WTC11 (cell line): ENCODE measurements around the gene ARID1A. TPM values are rescaled to one million over a fixed set of nuclear protein-coding genes. Genes with fewer than 3 reads are reported as not detected.

Experiments used
- ATAC-seq: fragments of 200-7000 bp; cut with Tn5 transposase; 2 replicates; pipeline ENCODE4 v1.10.0; 2021; ENCODE audit warnings: mild to moderate bottlenecking, moderate library complexity
- CTCF ChIA-PET: fragments of 300-600 bp; sonication (Branson Sonifier 250); formaldehyde crosslinking; loops from one replicate; lab custom pipeline; 2021; ENCODE audit warnings: antibody characterized with exemption; lab: Charles Lee
- POLR2A ChIA-PET: fragments of 350-600 bp; sonication (Branson Sonifier 250); formaldehyde crosslinking; loops from one replicate; lab custom pipeline; 2021; ENCODE audit warnings: antibody characterized with exemption; lab: Charles Lee
- DNase-seq: peaks from one replicate; pipeline ENCODE4 v3.0.0; 2021; ENCODE audit warnings: low spot score
- H3K27ac Mint-ChIP-seq: 2 replicates; pipeline ENCODE4 v1.8.0; 2021; ENCODE audit warnings: mixed read lengths
- H3K27me3 Mint-ChIP-seq: 2 replicates; pipeline ENCODE4 v1.8.0; 2021; ENCODE audit warnings: low read depth, mild to moderate bottlenecking, moderate library complexity, mixed read lengths
- H3K36me3 Mint-ChIP-seq: 2 replicates; pipeline ENCODE4 v1.8.0; 2021; ENCODE audit warnings: mixed read lengths
- H3K4me1 Mint-ChIP-seq: 2 replicates; pipeline ENCODE4 v1.8.0; 2022; ENCODE audit warnings: mixed read lengths
- H3K4me3 Mint-ChIP-seq: 2 replicates; pipeline ENCODE4 v1.8.0; 2021; ENCODE audit warnings: mild to moderate bottlenecking, moderate library complexity, mixed read lengths
- H3K9me3 Mint-ChIP-seq: 2 replicates; pipeline ENCODE4 v1.8.0; 2021; ENCODE audit warnings: mixed read lengths
- ATF6 ChIP-seq: sonication (generic); formaldehyde crosslinking; IDR thresholded peaks from 2 replicates; pipeline ENCODE4 v1.8.1; 2023; ENCODE audit warnings: mild to moderate bottlenecking, missing genetic modification reagents
- GABPB1 ChIP-seq: sonication (generic); formaldehyde crosslinking; IDR thresholded peaks from 2 replicates; pipeline ENCODE4 v1.8.1; 2023; ENCODE audit warnings: mild to moderate bottlenecking, missing genetic modification reagents
- IRF1 ChIP-seq: sonication (generic); formaldehyde crosslinking; IDR thresholded peaks from 2 replicates; pipeline ENCODE4 v1.8.0; 2023; ENCODE audit warnings: missing genetic modification reagents
- JUN ChIP-seq: sonication (generic); formaldehyde crosslinking; IDR thresholded peaks from 2 replicates; pipeline ENCODE4 v1.8.0; 2023; ENCODE audit warnings: mild to moderate bottlenecking, missing genetic modification reagents
- NFE2L1 ChIP-seq: sonication (generic); formaldehyde crosslinking; IDR thresholded peaks from 2 replicates; pipeline ENCODE4 v1.8.1; 2023; ENCODE audit warnings: missing genetic modification reagents
- NFYB ChIP-seq: sonication (generic); formaldehyde crosslinking; conservative IDR thresholded peaks from 2 replicates; pipeline ENCODE4 v1.8.0; 2022; ENCODE audit warnings: low read depth, missing genetic modification reagents
- NR1H2 ChIP-seq: sonication (generic); formaldehyde crosslinking; IDR thresholded peaks from 2 replicates; pipeline ENCODE4 v1.9.0; 2021; ENCODE audit warnings: mild to moderate bottlenecking, moderate library complexity, missing genetic modification reagents
- NR2C2 ChIP-seq: sonication (generic); formaldehyde crosslinking; IDR thresholded peaks from 2 replicates; pipeline ENCODE4 v1.8.0; 2022; ENCODE audit warnings: mild to moderate bottlenecking, missing genetic modification reagents
- OVOL2 ChIP-seq: fragments of 250-450 bp; sonication (Bioruptor Pico); IDR thresholded peaks from 2 replicates; pipeline ENCODE4 v1.9.0; 2021; ENCODE audit warnings: mild to moderate bottlenecking, borderline replicate concordance
- SMAD3 ChIP-seq: sonication (generic); formaldehyde crosslinking; IDR thresholded peaks from 2 replicates; pipeline ENCODE4 v1.8.0; 2022; ENCODE audit warnings: missing genetic modification reagents, mild to moderate bottlenecking, borderline replicate concordance
- STAT6 ChIP-seq: sonication (generic); formaldehyde crosslinking; conservative IDR thresholded peaks from 2 replicates; pipeline ENCODE4 v1.8.1; 2023; ENCODE audit warnings: mild to moderate bottlenecking, low read depth, missing genetic modification reagents, moderate library complexity
- TEAD1 ChIP-seq: sonication (generic); formaldehyde crosslinking; IDR thresholded peaks from 2 replicates; pipeline ENCODE4 v1.8.0; 2022; ENCODE audit warnings: mild to moderate bottlenecking, missing genetic modification reagents
- TEAD4 ChIP-seq: sonication (generic); formaldehyde crosslinking; IDR thresholded peaks from 2 replicates; pipeline ENCODE4 v1.8.0; 2022; ENCODE audit warnings: mild to moderate bottlenecking, missing genetic modification reagents
- ZNF263 ChIP-seq: sonication (generic); formaldehyde crosslinking; IDR thresholded peaks from 2 replicates; pipeline ENCODE4 v1.8.1; 2022; ENCODE audit warnings: low read depth, mild to moderate bottlenecking, moderate library complexity, missing genetic modification reagents
- ZNF396 ChIP-seq: fragments of 250-450 bp; sonication (Bioruptor Pico); IDR thresholded peaks from 2 replicates; pipeline ENCODE4 v1.8.0; 2021; ENCODE audit warnings: mild to moderate bottlenecking, moderate library complexity, borderline replicate concordance
- total RNA-seq: library from RNA; stranded (reverse); gene quantifications from 3 replicates; pipeline ENCODE4 v1.2.3, GENCODE V29; 2021
- TF ChIP-seq, protein P1 (sequence below): fragments of 250-450 bp; sonication (Bioruptor Pico); IDR thresholded peaks from 2 replicates; pipeline ENCODE4 v1.9.0; 2021; ENCODE audit warnings: mild to moderate bottlenecking
- TF ChIP-seq, protein P2 (sequence below): sonication (generic); formaldehyde crosslinking; IDR thresholded peaks from 2 replicates; pipeline ENCODE4 v1.8.1; 2022; ENCODE audit warnings: missing genetic modification reagents, borderline replicate concordance
- TF ChIP-seq, protein P3 (sequence below): sonication (generic); formaldehyde crosslinking; IDR thresholded peaks from 2 replicates; pipeline ENCODE4 v1.8.1; 2022; ENCODE audit warnings: low read depth, missing genetic modification reagents, borderline replicate concordance
- TF ChIP-seq, protein P4 (sequence below): sonication (generic); formaldehyde crosslinking; conservative IDR thresholded peaks from 2 replicates; pipeline ENCODE4 v1.8.1; 2022; ENCODE audit warnings: mild to moderate bottlenecking, missing genetic modification reagents
- TF ChIP-seq, protein P5 (sequence below): fragments of 250-450 bp; sonication (Bioruptor Pico); IDR thresholded peaks from 2 replicates; pipeline ENCODE4 v1.9.0; 2021; ENCODE audit warnings: moderate library complexity, mild to moderate bottlenecking, inconsistent platforms, borderline replicate concordance
- TF ChIP-seq, protein P6 (sequence below): sonication (generic); formaldehyde crosslinking; IDR thresholded peaks from 2 replicates; pipeline ENCODE4 v1.8.0; 2022; ENCODE audit warnings: mild to moderate bottlenecking, missing genetic modification reagents

ARID1A gene
- total RNA-seq, 1 experiment from 2014 or later, result 98.0 TPM

DNA sequence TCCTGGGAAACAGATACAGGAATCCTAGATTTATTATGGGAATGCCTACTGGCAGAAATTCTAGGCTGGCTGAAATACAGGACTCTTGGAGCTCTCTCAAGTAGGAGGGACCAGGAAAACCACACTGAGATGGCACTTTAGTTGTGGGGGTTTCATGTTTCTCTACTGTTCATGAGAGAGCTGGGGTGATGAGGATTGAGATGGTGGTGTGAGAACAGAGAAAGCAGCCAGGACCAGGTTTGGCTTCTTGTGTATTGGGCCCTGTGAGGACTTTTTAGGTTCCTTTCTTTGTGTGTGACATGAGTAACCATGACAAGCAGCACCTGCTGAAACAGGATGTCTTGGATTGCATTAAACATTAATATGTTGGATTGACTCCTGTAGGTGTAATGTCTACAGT is 4.9 kb downstream of the ARID1A start (continued):
- TF ChIP-seq, protein P1, sequence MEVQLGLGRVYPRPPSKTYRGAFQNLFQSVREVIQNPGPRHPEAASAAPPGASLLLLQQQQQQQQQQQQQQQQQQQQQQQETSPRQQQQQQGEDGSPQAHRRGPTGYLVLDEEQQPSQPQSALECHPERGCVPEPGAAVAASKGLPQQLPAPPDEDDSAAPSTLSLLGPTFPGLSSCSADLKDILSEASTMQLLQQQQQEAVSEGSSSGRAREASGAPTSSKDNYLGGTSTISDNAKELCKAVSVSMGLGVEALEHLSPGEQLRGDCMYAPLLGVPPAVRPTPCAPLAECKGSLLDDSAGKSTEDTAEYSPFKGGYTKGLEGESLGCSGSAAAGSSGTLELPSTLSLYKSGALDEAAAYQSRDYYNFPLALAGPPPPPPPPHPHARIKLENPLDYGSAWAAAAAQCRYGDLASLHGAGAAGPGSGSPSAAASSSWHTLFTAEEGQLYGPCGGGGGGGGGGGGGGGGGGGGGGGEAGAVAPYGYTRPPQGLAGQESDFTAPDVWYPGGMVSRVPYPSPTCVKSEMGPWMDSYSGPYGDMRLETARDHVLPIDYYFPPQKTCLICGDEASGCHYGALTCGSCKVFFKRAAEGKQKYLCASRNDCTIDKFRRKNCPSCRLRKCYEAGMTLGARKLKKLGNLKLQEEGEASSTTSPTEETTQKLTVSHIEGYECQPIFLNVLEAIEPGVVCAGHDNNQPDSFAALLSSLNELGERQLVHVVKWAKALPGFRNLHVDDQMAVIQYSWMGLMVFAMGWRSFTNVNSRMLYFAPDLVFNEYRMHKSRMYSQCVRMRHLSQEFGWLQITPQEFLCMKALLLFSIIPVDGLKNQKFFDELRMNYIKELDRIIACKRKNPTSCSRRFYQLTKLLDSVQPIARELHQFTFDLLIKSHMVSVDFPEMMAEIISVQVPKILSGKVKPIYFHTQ (CRISPR knock-in tag), result no peak
- TF ChIP-seq SMAD3 (CRISPR knock-in tag) (no peak), OVOL2 (CRISPR knock-in tag) (no peak)

DNA sequence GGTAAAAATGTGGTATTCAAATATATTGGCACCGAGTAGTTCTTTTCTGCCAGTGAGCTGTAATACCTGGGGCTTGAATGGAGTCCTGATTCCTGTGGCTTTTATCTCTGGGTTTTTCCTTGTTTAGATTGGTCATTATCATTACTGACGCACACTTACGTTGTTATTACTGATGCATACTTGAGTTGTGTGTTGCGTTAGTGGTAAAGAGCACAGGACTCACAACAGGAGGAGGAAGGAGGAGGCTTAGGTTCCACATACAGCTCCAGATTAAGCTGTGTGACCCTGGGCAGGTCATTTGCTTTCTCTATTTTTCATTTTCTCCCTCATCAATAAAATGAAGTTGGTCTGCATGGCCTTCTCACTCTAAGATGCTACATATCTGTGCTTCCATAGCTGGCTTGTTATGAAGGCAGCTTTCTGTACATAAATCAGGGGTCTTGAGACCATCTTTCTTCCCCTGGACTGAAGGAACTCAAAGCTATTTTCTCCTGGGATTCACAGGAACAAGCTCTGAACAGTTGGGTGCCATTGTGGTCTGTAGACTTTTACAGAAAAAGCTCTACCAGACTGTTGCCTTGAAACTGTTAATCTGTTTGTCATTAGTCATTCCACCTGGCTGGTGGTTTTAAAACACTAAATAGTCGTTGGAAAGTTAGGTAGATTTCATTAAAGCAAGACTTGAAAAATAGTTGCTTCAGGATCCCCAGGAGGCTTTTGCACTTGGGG is 5.6 kb downstream of the ARID1A start:
- ChIA-PET CTCF (interaction anchor here (0.5 to 2.1 kb wide), 9 partner anchors 8 to 163 kb away, joined by 3 to 13 read pairs (median 5); no protein-coding TSS in a partner anchor), POLR2A (interaction anchor here (4.1 kb wide), 1 partner anchor 9 kb away, joined by 18 read pairs; no protein-coding TSS in a partner anchor)
- H3K36me3 Mint-ChIP-seq, result no peaks in the 10 kb centered on the region
- H3K4me3 Mint-ChIP-seq, result no peak overlapping the region
- H3K4me1 Mint-ChIP-seq, result peaks cover 21% of the 10 kb centered on the region
- no peak for ATAC-seq
- no peak overlapping the region for H3K27ac Mint-ChIP-seq
- no peaks in the 10 kb centered on the region for H3K9me3 Mint-ChIP-seq
- no peak for DNase-seq
- no peaks in the 10 kb centered on the region for H3K27me3 Mint-ChIP-seq
- TF ChIP-seq, protein P2, sequence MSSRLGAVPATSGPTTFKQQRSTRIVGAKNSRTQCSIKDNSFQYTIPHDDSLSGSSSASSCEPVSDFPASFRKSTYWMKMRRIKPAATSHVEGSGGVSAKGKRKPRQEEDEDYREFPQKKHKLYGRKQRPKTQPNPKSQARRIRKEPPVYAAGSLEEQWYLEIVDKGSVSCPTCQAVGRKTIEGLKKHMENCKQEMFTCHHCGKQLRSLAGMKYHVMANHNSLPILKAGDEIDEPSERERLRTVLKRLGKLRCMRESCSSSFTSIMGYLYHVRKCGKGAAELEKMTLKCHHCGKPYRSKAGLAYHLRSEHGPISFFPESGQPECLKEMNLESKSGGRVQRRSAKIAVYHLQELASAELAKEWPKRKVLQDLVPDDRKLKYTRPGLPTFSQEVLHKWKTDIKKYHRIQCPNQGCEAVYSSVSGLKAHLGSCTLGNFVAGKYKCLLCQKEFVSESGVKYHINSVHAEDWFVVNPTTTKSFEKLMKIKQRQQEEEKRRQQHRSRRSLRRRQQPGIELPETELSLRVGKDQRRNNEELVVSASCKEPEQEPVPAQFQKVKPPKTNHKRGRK (CRISPR knock-in tag), result no peak
- TF ChIP-seq NFYB (no peak), ATF6 (CRISPR knock-in tag) (no peak), STAT6 (no peak), ZNF396 (CRISPR knock-in tag) (no peak), JUN (CRISPR knock-in tag) (no peak), TEAD1 (no peak), NFE2L1 (no peak), IRF1 (CRISPR knock-in tag) (no peak), ZNF263 (CRISPR knock-in tag) (no peak), NR2C2 (CRISPR knock-in tag) (no peak), TEAD4 (CRISPR knock-in tag) (no peak), GABPB1 (CRISPR knock-in tag) (no peak), NR1H2 (no peak)
- TF ChIP-seq, protein P3, sequence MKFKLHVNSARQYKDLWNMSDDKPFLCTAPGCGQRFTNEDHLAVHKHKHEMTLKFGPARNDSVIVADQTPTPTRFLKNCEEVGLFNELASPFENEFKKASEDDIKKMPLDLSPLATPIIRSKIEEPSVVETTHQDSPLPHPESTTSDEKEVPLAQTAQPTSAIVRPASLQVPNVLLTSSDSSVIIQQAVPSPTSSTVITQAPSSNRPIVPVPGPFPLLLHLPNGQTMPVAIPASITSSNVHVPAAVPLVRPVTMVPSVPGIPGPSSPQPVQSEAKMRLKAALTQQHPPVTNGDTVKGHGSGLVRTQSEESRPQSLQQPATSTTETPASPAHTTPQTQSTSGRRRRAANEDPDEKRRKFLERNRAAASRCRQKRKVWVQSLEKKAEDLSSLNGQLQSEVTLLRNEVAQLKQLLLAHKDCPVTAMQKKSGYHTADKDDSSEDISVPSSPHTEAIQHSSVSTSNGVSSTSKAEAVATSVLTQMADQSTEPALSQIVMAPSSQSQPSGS, result no peak
- TF ChIP-seq, protein P4, sequence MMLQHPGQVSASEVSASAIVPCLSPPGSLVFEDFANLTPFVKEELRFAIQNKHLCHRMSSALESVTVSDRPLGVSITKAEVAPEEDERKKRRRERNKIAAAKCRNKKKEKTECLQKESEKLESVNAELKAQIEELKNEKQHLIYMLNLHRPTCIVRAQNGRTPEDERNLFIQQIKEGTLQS (CRISPR knock-in tag), result no peak
- TF ChIP-seq, protein P5, sequence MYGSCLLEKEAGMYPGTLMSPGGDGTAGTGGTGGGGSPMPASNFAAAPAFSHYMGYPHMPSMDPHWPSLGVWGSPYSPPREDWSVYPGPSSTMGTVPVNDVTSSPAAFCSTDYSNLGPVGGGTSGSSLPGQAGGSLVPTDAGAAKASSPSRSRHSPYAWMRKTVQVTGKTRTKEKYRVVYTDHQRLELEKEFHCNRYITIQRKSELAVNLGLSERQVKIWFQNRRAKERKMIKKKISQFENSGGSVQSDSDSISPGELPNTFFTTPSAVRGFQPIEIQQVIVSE (CRISPR knock-in tag), result no peak
- TF ChIP-seq, protein P6, sequence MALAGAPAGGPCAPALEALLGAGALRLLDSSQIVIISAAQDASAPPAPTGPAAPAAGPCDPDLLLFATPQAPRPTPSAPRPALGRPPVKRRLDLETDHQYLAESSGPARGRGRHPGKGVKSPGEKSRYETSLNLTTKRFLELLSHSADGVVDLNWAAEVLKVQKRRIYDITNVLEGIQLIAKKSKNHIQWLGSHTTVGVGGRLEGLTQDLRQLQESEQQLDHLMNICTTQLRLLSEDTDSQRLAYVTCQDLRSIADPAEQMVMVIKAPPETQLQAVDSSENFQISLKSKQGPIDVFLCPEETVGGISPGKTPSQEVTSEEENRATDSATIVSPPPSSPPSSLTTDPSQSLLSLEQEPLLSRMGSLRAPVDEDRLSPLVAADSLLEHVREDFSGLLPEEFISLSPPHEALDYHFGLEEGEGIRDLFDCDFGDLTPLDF (CRISPR knock-in tag), result no peak
